Sigmoid colon (tissue), 7 donors: ENCODE measurements around the gene DAB2. TPM values are rescaled to one million over a fixed set of nuclear protein-coding genes. Genes with fewer than 3 reads are reported as not detected.

ENCODE experiments used
- DNase-seq: peaks from one replicate; pipeline ENCODE4 v3.0.0-alpha.2; 2019
- H3K27ac ChIP-seq, 4 donors: fragments of 200-600 bp; sonication (generic); one replicate each; pipeline ENCODE4 v1.5.1; 2016 to 2019; ENCODE audit warnings: mild to moderate bottlenecking in 1 of 4
- H3K27me3 ChIP-seq, 3 donors: fragments of 200-600 bp; sonication (generic); one replicate each; pipeline ENCODE4 v1.5.1; 2019; ENCODE audit warnings: mild to moderate bottlenecking in 1 of 3
- H3K36me3 ChIP-seq, 4 donors: fragments of 200-600 bp; sonication (generic); one replicate each; pipeline ENCODE4 v1.5.1; 2016 to 2019
- H3K4me1 ChIP-seq, 4 donors: fragments of 200-600 bp; sonication (generic); one replicate each; pipeline ENCODE4 v1.5.1; 2017 to 2019
- H3K4me3 ChIP-seq, 4 donors: fragments of 200-600 bp; sonication (generic); one replicate each; pipeline ENCODE4 v1.5.1; 2017 to 2019; ENCODE audit warnings: mild to moderate bottlenecking in 2 of 4, moderate library complexity in 1 of 4
- H3K9me3 ChIP-seq, 4 donors: fragments of 200-600 bp in 3 of 4; sonication (generic) in 3 of 4; one replicate each; pipeline versions ENCODE4 v1.5.1 to v1.6.1; 2013 to 2019
- EP300 ChIP-seq, 4 donors: sonication (generic); formaldehyde crosslinking; IDR thresholded peaks; one replicate each; pipeline ENCODE4 v1.6.1; 2017; ENCODE audit warnings: antibody characterized with exemption in 4 of 4
- POLR2A ChIP-seq, 2 donors: fragments of 450-650 bp; IDR thresholded peaks; one replicate each; pipeline ENCODE4 v1.6.1; 2016; ENCODE audit warnings: antibody characterized with exemption in 2 of 2, mild to moderate bottlenecking in 2 of 2, moderate library complexity in 2 of 2
- POLR2AphosphoS5 ChIP-seq, 4 donors: sonication (generic); formaldehyde crosslinking; IDR thresholded peaks; one replicate each; pipeline ENCODE4 v1.6.1; 2017; ENCODE audit warnings: antibody characterized with exemption in 4 of 4
- WGBS, 2 donors: extraction: QIAGEN DNeasy Blood & Tissue Kit; methylation state at CpG; one replicate each; pipeline ENCODE4 v1.1.7; 2013; 5-methylcytosine and 5-hydroxymethylcytosine counted together
- intact Hi-C: fragments of 100-400 bp; cut with DNase I; formaldehyde crosslinking; loops from one replicate; pipeline ENCODE4 v1.15.1; 2023
- polyA plus RNA-seq, 3 donors: library from polyadenylated mRNA; stranded (reverse); fragments of 200-250 nt; gene quantifications; one replicate each; pipeline ENCODE4 v1.2.3, GENCODE V29; 2013
- total RNA-seq, 4 donors: library from RNA; depleted of rRNA; stranded (reverse); fragments of >200 nt; gene quantifications; one replicate each; pipeline ENCODE4 v1.1.0, GENCODE V29; 2016
- TF ChIP-seq, protein P1 (sequence below), 4 experiments: fragments of 450-650 bp in 3 of 4; fragments of 200-600 bp in 1 of 4; IDR thresholded peaks; one replicate each; pipeline ENCODE4 v1.5.1; 2016 to 2019; ENCODE audit warnings: antibody characterized with exemption in 4 of 4, mild to moderate bottlenecking in 3 of 4, moderate library complexity in 2 of 4
- donor health status: healthy with polysubstance abuse.
- donor health status: Bipolar disorder and iron deficiency.
- donor health status: healthy.

Gene DAB2
- total and polyA plus RNA-seq, 7 donors: 17.9 to 74.1 (median 55.0) TPM

DNA sequence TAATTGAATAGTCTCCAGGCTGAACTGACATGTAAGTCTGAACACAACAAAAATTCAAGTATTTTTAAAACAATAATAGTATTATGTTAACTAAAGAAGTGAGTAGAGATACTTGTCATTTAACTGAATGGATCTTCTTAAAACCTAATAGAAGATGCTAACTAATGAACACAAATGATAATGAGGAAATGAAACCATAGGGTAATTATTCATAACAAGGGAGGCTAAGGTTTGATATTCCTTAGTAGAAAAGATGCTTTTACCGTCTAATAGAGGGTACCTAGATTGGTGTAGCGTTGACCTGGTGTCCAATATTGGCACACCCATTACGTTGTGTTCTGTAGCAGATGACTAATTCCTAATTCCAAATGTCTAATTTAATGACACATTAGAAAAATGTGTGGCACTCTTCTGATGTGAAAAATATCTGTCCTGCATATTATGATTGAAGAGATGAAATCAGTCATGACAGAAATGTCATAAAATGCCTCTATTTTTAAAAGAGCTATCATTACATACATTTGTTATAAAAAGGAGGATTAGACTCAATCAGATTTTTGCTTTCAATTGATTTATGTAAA lies 14.9 kb upstream of the DAB2 start:
- no peaks in the 10 kb centered on the region for H3K9me3 ChIP-seq
- H3K27ac ChIP-seq: no peak overlapping the region
- WGBS, 2 donors: 89 to 93% methylated on average over 3 of the region's 3 CpGs
- no peak overlapping the region for H3K4me3 ChIP-seq
- no peaks in the 10 kb centered on the region for H3K27me3 ChIP-seq
- H3K4me1 ChIP-seq: peaks cover 0 to 23% (median 7%) of the 10 kb centered on the region in 4 donors
- intact Hi-C loops: no loop called here
- no peaks in the 10 kb centered on the region for H3K36me3 ChIP-seq
- DNase-seq: no peak
- TF ChIP-seq, protein P1, sequence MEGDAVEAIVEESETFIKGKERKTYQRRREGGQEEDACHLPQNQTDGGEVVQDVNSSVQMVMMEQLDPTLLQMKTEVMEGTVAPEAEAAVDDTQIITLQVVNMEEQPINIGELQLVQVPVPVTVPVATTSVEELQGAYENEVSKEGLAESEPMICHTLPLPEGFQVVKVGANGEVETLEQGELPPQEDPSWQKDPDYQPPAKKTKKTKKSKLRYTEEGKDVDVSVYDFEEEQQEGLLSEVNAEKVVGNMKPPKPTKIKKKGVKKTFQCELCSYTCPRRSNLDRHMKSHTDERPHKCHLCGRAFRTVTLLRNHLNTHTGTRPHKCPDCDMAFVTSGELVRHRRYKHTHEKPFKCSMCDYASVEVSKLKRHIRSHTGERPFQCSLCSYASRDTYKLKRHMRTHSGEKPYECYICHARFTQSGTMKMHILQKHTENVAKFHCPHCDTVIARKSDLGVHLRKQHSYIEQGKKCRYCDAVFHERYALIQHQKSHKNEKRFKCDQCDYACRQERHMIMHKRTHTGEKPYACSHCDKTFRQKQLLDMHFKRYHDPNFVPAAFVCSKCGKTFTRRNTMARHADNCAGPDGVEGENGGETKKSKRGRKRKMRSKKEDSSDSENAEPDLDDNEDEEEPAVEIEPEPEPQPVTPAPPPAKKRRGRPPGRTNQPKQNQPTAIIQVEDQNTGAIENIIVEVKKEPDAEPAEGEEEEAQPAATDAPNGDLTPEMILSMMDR (IDR thresholded peaks at IDR 0.05): no peak
- TF ChIP-seq POLR2AphosphoS5 (IDR thresholded peaks at IDR 0.05): no peak

DNA sequence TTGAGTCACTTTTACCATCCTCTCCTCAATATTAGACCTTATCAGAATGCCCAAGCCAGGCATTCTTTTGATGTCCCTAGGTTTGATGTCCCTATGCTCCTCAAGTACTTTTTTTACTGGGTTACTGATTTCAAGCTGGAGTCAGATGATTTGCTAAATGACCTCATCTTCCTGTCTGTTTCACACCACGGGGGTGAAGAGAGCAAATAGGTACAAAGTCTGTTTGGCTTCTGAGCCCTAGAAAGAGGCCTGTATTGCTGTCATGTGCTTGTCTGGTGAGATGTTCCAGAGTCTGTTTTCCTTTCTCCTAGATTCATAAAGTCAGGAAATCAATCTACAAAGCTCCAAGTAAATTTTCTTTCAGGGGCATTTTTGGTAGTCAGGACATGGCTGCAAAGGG lies 12.7 kb upstream of the DAB2 start:
- TF ChIP-seq, protein P1 (IDR thresholded peaks at IDR 0.05): no peak
- TF ChIP-seq EP300 (IDR thresholded peaks at IDR 0.05) (no peak), POLR2AphosphoS5 (IDR thresholded peaks at IDR 0.05) (no peak), POLR2A (IDR thresholded peaks at IDR 0.05) (no peak)
- 1 to 5% methylated on average over 1 of the region's 1 CpG for WGBS, 2 donors
- DNase-seq: no peak
- Histone ChIP-seq H3K27ac (no peak overlapping the region), H3K4me1 (peaks cover 0 to 23% (median 7%) of the 10 kb centered on the region in 4 donors), H3K9me3 (no peaks in the 10 kb centered on the region), H3K4me3 (no peak overlapping the region), H3K36me3 (no peaks in the 10 kb centered on the region), H3K27me3 (no peaks in the 10 kb centered on the region)
- intact Hi-C loops: no loop called here

- no peaks in the 10 kb centered on the region for H3K36me3 ChIP-seq
- peaks cover 0 to 7% (median 2%) of the 10 kb centered on the region in 4 donors for H3K4me1 ChIP-seq
- H3K4me3 ChIP-seq: no peak overlapping the region
- no peak overlapping the region for H3K27ac ChIP-seq
- DNase-seq: no peak
- no peaks in the 10 kb centered on the region for H3K9me3 ChIP-seq
- intact Hi-C loops: no loop called here
- no peaks in the 10 kb centered on the region for H3K27me3 ChIP-seq
- no peak for TF ChIP-seq POLR2AphosphoS5 (IDR thresholded peaks at IDR 0.05)
- TF ChIP-seq, protein P1 (IDR thresholded peaks at IDR 0.05): no peak
- no peak for TF ChIP-seq POLR2A (IDR thresholded peaks at IDR 0.05)
- no peak for TF ChIP-seq EP300 (IDR thresholded peaks at IDR 0.05)
- 54 to 72% methylated on average over 4 of the region's 4 CpGs for WGBS, 2 donors
Observed at GRCh38 chr5:39433848-39434247, 9.1 kb upstream of the DAB2 start.

GRCh38 chr5:39432696-39433530 lies 8.1 kb upstream of the DAB2 start:
- intact Hi-C loops: no loop called here
- WGBS, 2 donors: 46 to 75% methylated on average over 12 of the region's 12 CpGs
- TF ChIP-seq EP300 (IDR thresholded peaks at IDR 0.05) (no peak), POLR2AphosphoS5 (IDR thresholded peaks at IDR 0.05) (no peak), POLR2A (IDR thresholded peaks at IDR 0.05) (no peak)
- TF ChIP-seq, protein P1 (IDR thresholded peaks at IDR 0.05): no peak
- no peak for DNase-seq
- Histone ChIP-seq H3K27me3 (no peaks in the 10 kb centered on the region), H3K4me3 (no peak overlapping the region), H3K36me3 (no peaks in the 10 kb centered on the region), H3K9me3 (no peaks in the 10 kb centered on the region), H3K4me1 (peaks cover 0 to 7% (median 2%) of the 10 kb centered on the region in 4 donors), H3K27ac (no peak overlapping the region)
